BJ (cell line): Measurements from ENCODE around the gene C1QTNF12. TPM values are rescaled to one million over a fixed set of nuclear protein-coding genes. Genes with fewer than 3 reads are reported as not detected.

Source experiments
- CTCF ChIA-PET: fragments of 350-600 bp; formaldehyde crosslinking; extraction: SDS; loops from one replicate; lab custom pipeline; 2021; ENCODE audit warnings: antibody characterized with exemption, inconsistent platforms; lab: Yijun Ruan, JAX
- POLR2A ChIA-PET: fragments of 300-600 bp; sonication (Branson Sonifier 250); formaldehyde crosslinking; extraction: SDS; loops from one replicate; lab custom pipeline; 2021; ENCODE audit warnings: antibody characterized with exemption; lab: Charles Lee
- DNase-seq: peaks from one replicate; pipeline ENCODE4 v3.0.0-alpha.2; 2011; ENCODE audit warnings: low read depth
- H3K27me3 ChIP-seq: 2 replicates; pipeline ENCODE4 v1.6.0; 2011; ENCODE audit warnings: low read length; ENCODE audit not compliant: control insufficient read depth, insufficient read depth
- H3K36me3 ChIP-seq: 2 replicates; pipeline ENCODE4 v1.5.1; 2011; ENCODE audit warnings: low read length; ENCODE audit not compliant: control insufficient read depth, insufficient read depth
- H3K4me3 ChIP-seq: 2 replicates; pipeline ENCODE4 v1.5.1; 2011; ENCODE audit warnings: low read depth, mild to moderate bottlenecking, control low read depth, low read length
- CTCF ChIP-seq: IDR thresholded peaks from 2 replicates; pipeline ENCODE4 v1.5.1; 2011; ENCODE audit warnings: low read depth, mild to moderate bottlenecking, control low read depth, inconsistent platforms, low read length, moderate library complexity; ENCODE audit not compliant: insufficient read depth
- polyA plus RNA-seq: library from polyadenylated mRNA; depleted of rRNA; stranded (reverse); fragments of >200 nt; gene quantifications from 2 replicates; pipeline ENCODE4 v1.2.3, GENCODE V29; 2011

The C1QTNF12 gene
- polyA plus RNA-seq, 1 experiment: 0.42 TPM

- no peaks in the 10 kb centered on the region for H3K27me3 ChIP-seq
- H3K36me3 ChIP-seq: peaks cover 2% of the 10 kb centered on the region; the same call in 1 of the 2 replicates
- TF ChIP-seq CTCF: no peak
- H3K4me3 ChIP-seq: no peak overlapping the region
- no peak for DNase-seq
- POLR2A ChIA-PET: no interaction called here
- CTCF ChIA-PET: interaction anchor here (1.4 to 1.6 kb wide), 2 partner anchors 115 to 116 kb away, joined by 4 to 5 read pairs; no protein-coding TSS in a partner anchor
These were observed 9.3 kb downstream of the C1QTNF12 start for GRCh38 chr1:1236945-1237873.

- no peak for TF ChIP-seq CTCF
- Histone ChIP-seq H3K4me3 (no peak overlapping the region), H3K36me3 (peaks cover 2% of the 10 kb centered on the region; the same call in 1 of the 2 replicates), H3K27me3 (no peaks in the 10 kb centered on the region)
- DNase-seq: no peak
- ChIA-PET POLR2A (no interaction called here), CTCF (interaction anchor here (1.4 to 1.6 kb wide), 2 partner anchors 114 to 116 kb away, joined by 4 to 5 read pairs; no protein-coding TSS in a partner anchor)
These were observed 10.3 kb downstream of the C1QTNF12 start for GRCh38 chr1:1236176-1236763.

GRCh38 chr1:1235016-1235744 is 11.3 kb downstream of the C1QTNF12 start:
- no peak for DNase-seq
- TF ChIP-seq CTCF: no peak
- Histone ChIP-seq H3K4me3 (no peak overlapping the region), H3K27me3 (no peaks in the 10 kb centered on the region), H3K36me3 (peaks cover 2% of the 10 kb centered on the region)
- POLR2A ChIA-PET: no interaction called here
- CTCF ChIA-PET: interaction anchor here (1.3 to 1.6 kb wide), 2 partner anchors 112 to 113 kb away, joined by 4 to 5 read pairs; no protein-coding TSS in a partner anchor

- no peak for DNase-seq
- CTCF ChIA-PET: interaction anchor here (0.5 to 1.3 kb wide), 2 partner anchors 38 to 112 kb away, joined by 3 to 4 read pairs; no protein-coding TSS in a partner anchor
- H3K36me3 ChIP-seq: peaks cover 5% of the 10 kb centered on the region
- H3K4me3 ChIP-seq: no peak overlapping the region
- no peaks in the 10 kb centered on the region for H3K27me3 ChIP-seq
- POLR2A ChIA-PET: no interaction called here
- no peak for TF ChIP-seq CTCF
These were observed 12.2 kb downstream of the C1QTNF12 start for GRCh38 chr1:1234180-1234808.
